ENCODE data around the gene ASAP2. TPM values are rescaled to one million over a fixed set of nuclear protein-coding genes. Genes with fewer than 3 reads are reported as not detected.

The ASAP2 gene
- total RNA-seq, 4 donors from 2014 or later, result 22.0 to 54.6 (median 30.0) TPM

GRCh38 chr2:9251154-9252001, 44.8 kb downstream of the ASAP2 start:
- peak overlapping the region; percentile 59 for H3K27ac ChIP-seq
- no peaks in the 10 kb centered on the region for H3K9me3 ChIP-seq
- H3K4me1 ChIP-seq, result peaks cover 54% of the 10 kb centered on the region
- TF ChIP-seq CTCF (IDR thresholded peaks at IDR 0.05), result no peak
- TF ChIP-seq POLR2AphosphoS5 (IDR thresholded peaks at IDR 0.05), result peak in 2 of 3 donors; percentile 16 to 17
- H3K4me3 ChIP-seq, result no peak overlapping the region
- H3K36me3 ChIP-seq, result no peaks in the 10 kb centered on the region
- no peaks in the 10 kb centered on the region for H3K27me3 ChIP-seq
- 64% methylated on average over 16 of the region's 16 CpGs for WGBS
- DNase-seq (ENCODE audit: low spot score in 2 of 2), result peak; percentile 74 to 82

DNA sequence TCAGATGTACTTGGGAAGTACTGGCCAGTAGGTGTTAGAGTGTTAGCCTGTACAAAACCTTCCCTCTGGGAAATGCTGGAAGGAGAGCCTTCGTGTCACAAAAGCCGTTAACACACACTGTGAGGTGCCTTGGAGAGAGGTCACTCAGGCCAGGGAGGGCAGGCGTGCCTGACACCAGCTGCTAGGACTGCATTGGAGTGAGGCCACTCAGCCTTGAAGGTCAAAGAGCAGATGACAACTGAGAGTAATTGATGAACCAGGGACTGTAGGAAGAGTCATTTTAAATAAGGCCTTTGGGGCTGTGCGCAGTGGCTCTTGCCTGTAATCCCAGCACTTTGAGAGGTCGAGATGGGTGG, 45.4 kb downstream of the ASAP2 start:
- no peaks in the 10 kb centered on the region for H3K9me3 ChIP-seq
- H3K4me3 ChIP-seq, result no peak overlapping the region
- TF ChIP-seq CTCF (IDR thresholded peaks at IDR 0.05) (no peak), EP300 (IDR thresholded peaks at IDR 0.05) (no peak), POLR2AphosphoS5 (IDR thresholded peaks at IDR 0.05) (no peak), POLR2A (IDR thresholded peaks at IDR 0.05) (no peak)
- peaks cover 60% of the 10 kb centered on the region for H3K4me1 ChIP-seq
- peak overlapping the region; percentile 59 for H3K27ac ChIP-seq
- H3K27me3 ChIP-seq, result no peaks in the 10 kb centered on the region
- 42% methylated on average over 5 of the region's 5 CpGs for WGBS
- H3K36me3 ChIP-seq, result no peaks in the 10 kb centered on the region
- DNase-seq (ENCODE audit: low spot score in 2 of 2), result peak in 1 of 2 donors; percentile 43

DNA sequence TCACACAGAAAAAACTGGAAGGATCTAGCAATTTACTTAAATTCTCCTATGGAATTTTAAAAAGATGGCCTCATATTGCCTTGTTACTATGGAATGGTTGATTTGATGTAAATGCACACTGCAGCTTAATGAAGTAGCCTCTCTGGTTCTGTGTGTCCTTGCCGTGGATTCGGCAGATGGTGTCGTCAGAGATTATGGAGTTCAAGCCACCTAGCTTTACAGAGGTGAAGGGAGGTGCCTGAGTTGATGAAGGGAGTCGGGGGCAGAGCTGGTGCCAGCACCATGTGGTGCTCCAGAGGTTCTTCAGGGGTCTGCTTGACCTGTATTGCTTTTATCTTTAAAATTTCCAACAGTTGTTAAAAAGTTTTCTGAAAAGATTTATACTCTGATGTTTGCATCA, 48.8 kb downstream of the ASAP2 start:
- TF ChIP-seq POLR2AphosphoS5 (IDR thresholded peaks at IDR 0.05), result no peak
- no peak for TF ChIP-seq POLR2A (IDR thresholded peaks at IDR 0.05)
- TF ChIP-seq EP300 (IDR thresholded peaks at IDR 0.05), result no peak
- no peak for TF ChIP-seq CTCF (IDR thresholded peaks at IDR 0.05)
- WGBS, result 86% methylated on average over 4 of the region's 4 CpGs
- H3K36me3 ChIP-seq, result no peaks in the 10 kb centered on the region

GRCh38 chr2:9256147-9256546, 49.5 kb downstream of the ASAP2 start:
- peaks cover 63% of the 10 kb centered on the region for H3K4me1 ChIP-seq
- no peaks in the 10 kb centered on the region for H3K27me3 ChIP-seq
- TF ChIP-seq POLR2AphosphoS5 (IDR thresholded peaks at IDR 0.05), result no peak
- no peak for TF ChIP-seq CTCF (IDR thresholded peaks at IDR 0.05)
- no peak for TF ChIP-seq EP300 (IDR thresholded peaks at IDR 0.05)
- no peak for TF ChIP-seq POLR2A (IDR thresholded peaks at IDR 0.05)
- no peak overlapping the region for H3K27ac ChIP-seq
- 42% methylated on average over 4 of the region's 4 CpGs for WGBS
- no peaks in the 10 kb centered on the region for H3K36me3 ChIP-seq
- no peaks in the 10 kb centered on the region for H3K9me3 ChIP-seq
- no peak overlapping the region for H3K4me3 ChIP-seq
- no peak for DNase-seq (ENCODE audit: low spot score in 2 of 2)

More for the DNA sequence above, 48.8 kb downstream of the ASAP2 start:
- H3K4me1 ChIP-seq, result peaks cover 63% of the 10 kb centered on the region
- no peaks in the 10 kb centered on the region for H3K9me3 ChIP-seq
- no peak overlapping the region for H3K4me3 ChIP-seq
- no peak for DNase-seq (ENCODE audit: low spot score in 2 of 2)
- H3K27me3 ChIP-seq, result no peaks in the 10 kb centered on the region
- H3K27ac ChIP-seq, result no peak overlapping the region

- H3K9me3 ChIP-seq, result no peaks in the 10 kb centered on the region
- no peak overlapping the region for H3K27ac ChIP-seq
- H3K27me3 ChIP-seq, result no peaks in the 10 kb centered on the region
- no peaks in the 10 kb centered on the region for H3K36me3 ChIP-seq
- H3K4me3 ChIP-seq, result no peak overlapping the region
- H3K4me1 ChIP-seq, result peaks cover 63% of the 10 kb centered on the region
- no peak for TF ChIP-seq CTCF (IDR thresholded peaks at IDR 0.05)
- no peak for TF ChIP-seq EP300 (IDR thresholded peaks at IDR 0.05)
- TF ChIP-seq POLR2AphosphoS5 (IDR thresholded peaks at IDR 0.05), result no peak
- no peak for TF ChIP-seq POLR2A (IDR thresholded peaks at IDR 0.05)
- WGBS, result 71% methylated on average over 2 of the region's 2 CpGs
- DNase-seq (ENCODE audit: low spot score in 2 of 2), result no peak
Observed at GRCh38 chr2:9256570-9257043, 50.0 kb downstream of the ASAP2 start.

All from suprapubic skin (tissue), 4 donors.